RPMI8226 (cell line): ENCODE results near the gene MCF2L.
"Not testable (repeated sequence)": the region's sequence is repeated elsewhere in the genome, so short reads cannot be mapped to it uniquely, and the experiment has no call there.

Source experiments
- DNase-seq: peaks from one replicate; pipeline ENCODE4 v3.0.0-alpha.2; 2015

Gene MCF2L

GRCh38 chr13:113018676-113019465 is 49.9 kb downstream of the MCF2L start:
- DNase-seq = no peak

GRCh38 chr13:113020323-113021080 is 51.5 kb downstream of the MCF2L start:
- DNase-seq = no peak

GRCh38 chr13:113021391-113021790 is 52.4 kb downstream of the MCF2L start:
- DNase-seq = no peak

GRCh38 chr13:113021811-113022210 is 52.8 kb downstream of the MCF2L start:
- DNase-seq = no peak

- no peak for DNase-seq
These were observed 53.4 kb downstream of the MCF2L start for GRCh38 chr13:113022391-113022744.

- no peak for DNase-seq
These were observed 53.9 kb downstream of the MCF2L start for GRCh38 chr13:113022745-113023574.

- no peak for DNase-seq
These were observed 54.8 kb downstream of the MCF2L start for GRCh38 chr13:113023694-113024430.

GRCh38 chr13:113024466-113024865 is 55.5 kb downstream of the MCF2L start:
- DNase-seq = no peak

- no peak for DNase-seq
These were observed 57.4 kb downstream of the MCF2L start for GRCh38 chr13:113026391-113026910.

- no peak for DNase-seq
These were observed 58.1 kb downstream of the MCF2L start for GRCh38 chr13:113027095-113027494.

GRCh38 chr13:113027566-113027965 is 58.6 kb downstream of the MCF2L start:
- DNase-seq = no peak

- no peak for DNase-seq
These were observed 59.5 kb downstream of the MCF2L start for GRCh38 chr13:113028336-113029060.

- no peak for DNase-seq
These were observed 60.0 kb downstream of the MCF2L start for GRCh38 chr13:113029061-113029445.

- no peak for DNase-seq
These were observed 60.7 kb downstream of the MCF2L start for GRCh38 chr13:113029487-113030258.

- DNase-seq = not testable (repeated sequence)
These were observed 61.2 kb downstream of the MCF2L start for GRCh38 chr13:113030259-113030640.

- no peak for DNase-seq
These were observed 62.5 kb downstream of the MCF2L start for GRCh38 chr13:113031465-113031864.

- no peak for DNase-seq
These were observed 63.3 kb downstream of the MCF2L start for GRCh38 chr13:113032291-113032690.

- DNase-seq = no peak
These were observed 64.2 kb downstream of the MCF2L start for GRCh38 chr13:113033054-113033850.

- DNase-seq = no peak
These were observed 65.6 kb downstream of the MCF2L start for GRCh38 chr13:113034451-113035212.
